Activated T-helper 2 cell treated with anti-CD3 and anti-CD28 coated beads, Interferon-gamma antibody, Interleukin-2, Interleukin-4, amounts not matched to agents 10 μg/mL and 5 μg/mL and 100 μg/mL, durations not matched to agents 14 hours and 24 hours and 36 hours (primary cell): ENCODE results near the gene L1TD1. TPM values are rescaled to one million over a fixed set of nuclear protein-coding genes. Genes with fewer than 3 reads are reported as not detected.

Experiments used
- DNase-seq: peaks from one replicate; pipeline ENCODE4 v3.0.0; 2021; ENCODE audit warnings: low spot score
- H3K27ac Mint-ChIP-seq: one replicate; pipeline ENCODE4 v1.8.0; 2021; ENCODE audit warnings: mixed read lengths
- H3K27me3 Mint-ChIP-seq: one replicate; pipeline ENCODE4 v1.8.0; 2021; ENCODE audit warnings: low read depth, mixed read lengths
- H3K36me3 Mint-ChIP-seq: one replicate; pipeline ENCODE4 v1.8.0; 2021; ENCODE audit warnings: low read depth, mixed read lengths
- H3K4me1 Mint-ChIP-seq: one replicate; pipeline ENCODE4 v1.8.0; 2021; ENCODE audit warnings: low read depth, mixed read lengths
- H3K4me3 Mint-ChIP-seq: one replicate; pipeline ENCODE4 v1.8.0; 2021; ENCODE audit warnings: low read depth, mild to moderate bottlenecking, moderate library complexity, mixed read lengths
- H3K9me3 Mint-ChIP-seq: one replicate; pipeline ENCODE4 v1.8.0; 2021; ENCODE audit warnings: mixed read lengths
- intact Hi-C: fragments of 100-400 bp; cut with micrococcal nuclease; formaldehyde crosslinking; loops from one replicate; pipeline ENCODE4 v1.15.1; 2023
- total RNA-seq: library from RNA; stranded (reverse); gene quantifications from 2 replicates; pipeline ENCODE4 v1.2.3, GENCODE V29; 2022

The L1TD1 gene
- total RNA-seq, 1 donor from 2014 or later, result not detected

GRCh38 chr1:62245201-62245600 lies 50.6 kb downstream of the L1TD1 start:
- H3K4me1 Mint-ChIP-seq, result no peaks in the 10 kb centered on the region
- no peaks in the 10 kb centered on the region for H3K36me3 Mint-ChIP-seq
- H3K27ac Mint-ChIP-seq, result no peak overlapping the region
- no peaks in the 10 kb centered on the region for H3K27me3 Mint-ChIP-seq
- intact Hi-C loops, result no loop called here
- no peaks in the 10 kb centered on the region for H3K9me3 Mint-ChIP-seq
- DNase-seq, result no peak
- no peak overlapping the region for H3K4me3 Mint-ChIP-seq

- Mint-ChIP-seq H3K27ac (no peak overlapping the region), H3K27me3 (no peaks in the 10 kb centered on the region), H3K36me3 (no peaks in the 10 kb centered on the region), H3K4me1 (no peaks in the 10 kb centered on the region), H3K4me3 (no peak overlapping the region), H3K9me3 (no peaks in the 10 kb centered on the region)
- intact Hi-C loops, result no loop called here
- DNase-seq, result no peak
Observed at GRCh38 chr1:62247391-62248168, 52.9 kb downstream of the L1TD1 start.

GRCh38 chr1:62250126-62250726 lies 55.6 kb downstream of the L1TD1 start:
- no peaks in the 10 kb centered on the region for H3K27me3 Mint-ChIP-seq

GRCh38 chr1:62259551-62259950 lies 64.9 kb downstream of the L1TD1 start:
- Mint-ChIP-seq H3K4me1 (no peaks in the 10 kb centered on the region), H3K27ac (no peak overlapping the region), H3K27me3 (peaks cover 2% of the 10 kb centered on the region), H3K4me3 (no peak overlapping the region), H3K36me3 (no peaks in the 10 kb centered on the region), H3K9me3 (no peaks in the 10 kb centered on the region)
- intact Hi-C loops, result no loop called here
- no peak for DNase-seq

More at GRCh38 chr1:62250126-62250726, 55.6 kb downstream of the L1TD1 start:
- Mint-ChIP-seq H3K4me1 (no peaks in the 10 kb centered on the region), H3K4me3 (no peak overlapping the region), H3K27ac (no peak overlapping the region), H3K36me3 (no peaks in the 10 kb centered on the region), H3K9me3 (no peaks in the 10 kb centered on the region)
- intact Hi-C loops, result no loop called here
- no peak for DNase-seq

GRCh38 chr1:62260688-62261087 lies 66.0 kb downstream of the L1TD1 start:
- DNase-seq, result no peak
- Mint-ChIP-seq H3K4me3 (no peak overlapping the region), H3K4me1 (no peaks in the 10 kb centered on the region), H3K36me3 (no peaks in the 10 kb centered on the region), H3K27me3 (peaks cover 2% of the 10 kb centered on the region), H3K27ac (no peak overlapping the region), H3K9me3 (no peaks in the 10 kb centered on the region)
- intact Hi-C loops, result no loop called here

Other genes with a start within 250 kb of the L1TD1 start
- not detected in 2 replicates for gene KANK4, start 124.6 kb downstream of the L1TD1 start, total RNA-seq
- gene USP1, start 242.2 kb downstream of the L1TD1 start, total RNA-seq, result 68.0 and 69.8 TPM in 2 replicates